Stomach (tissue), 4 donors: Measurements from ENCODE around the gene GSE1.

Experiments used
- EP300 ChIP-seq: sonication (generic); formaldehyde crosslinking; IDR thresholded peaks from one replicate; pipeline ENCODE4 v1.6.1; 2017; ENCODE audit warnings: antibody characterized with exemption
- POLR2A ChIP-seq, 4 donors: fragments of 450-650 bp; IDR thresholded peaks; one replicate each; pipeline ENCODE4 v1.6.1; 2016; ENCODE audit warnings: antibody characterized with exemption in 4 of 4, control low read depth in 2 of 4, mild to moderate bottlenecking in 1 of 4, moderate library complexity in 1 of 4
- POLR2AphosphoS5 ChIP-seq, 3 donors: sonication (generic); formaldehyde crosslinking; IDR thresholded peaks; one replicate each; pipeline ENCODE4 v1.6.1; 2016; ENCODE audit warnings: antibody characterized with exemption in 3 of 3
- TF ChIP-seq, protein P1 (sequence below), 7 experiments: fragments of 450-650 bp in 4 of 7; fragments of 200-600 bp in 3 of 7; sonication (generic) in 3 of 7; IDR thresholded peaks; one replicate each; pipeline ENCODE4 v1.5.1; 2016 to 2019; ENCODE audit warnings: antibody characterized with exemption in 7 of 7, control low read depth in 2 of 7, mild to moderate bottlenecking in 1 of 7

DNA sequence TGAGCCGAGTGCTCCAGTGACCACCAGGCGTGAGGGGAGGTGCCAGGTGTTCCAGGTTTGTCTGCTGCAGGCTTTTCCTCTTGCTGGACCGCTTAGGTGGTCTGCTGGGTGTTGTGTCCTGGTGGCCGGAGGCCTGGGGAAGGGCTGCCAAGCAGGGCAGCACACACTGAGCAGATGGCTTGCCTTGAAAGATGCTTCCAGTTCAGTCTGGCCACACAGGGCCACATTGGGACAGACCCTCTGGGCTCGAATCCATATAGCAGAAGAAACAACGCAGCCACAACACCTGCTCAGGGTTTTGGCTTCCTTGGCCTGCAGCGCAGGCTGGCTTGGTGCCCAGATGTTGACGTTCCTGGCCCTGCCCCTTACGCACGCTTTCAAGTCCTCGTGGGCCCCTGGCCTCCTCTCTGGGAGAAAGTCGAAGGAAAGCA, 50.8 kb downstream of the GSE1 start:
- TF ChIP-seq, protein P1, sequence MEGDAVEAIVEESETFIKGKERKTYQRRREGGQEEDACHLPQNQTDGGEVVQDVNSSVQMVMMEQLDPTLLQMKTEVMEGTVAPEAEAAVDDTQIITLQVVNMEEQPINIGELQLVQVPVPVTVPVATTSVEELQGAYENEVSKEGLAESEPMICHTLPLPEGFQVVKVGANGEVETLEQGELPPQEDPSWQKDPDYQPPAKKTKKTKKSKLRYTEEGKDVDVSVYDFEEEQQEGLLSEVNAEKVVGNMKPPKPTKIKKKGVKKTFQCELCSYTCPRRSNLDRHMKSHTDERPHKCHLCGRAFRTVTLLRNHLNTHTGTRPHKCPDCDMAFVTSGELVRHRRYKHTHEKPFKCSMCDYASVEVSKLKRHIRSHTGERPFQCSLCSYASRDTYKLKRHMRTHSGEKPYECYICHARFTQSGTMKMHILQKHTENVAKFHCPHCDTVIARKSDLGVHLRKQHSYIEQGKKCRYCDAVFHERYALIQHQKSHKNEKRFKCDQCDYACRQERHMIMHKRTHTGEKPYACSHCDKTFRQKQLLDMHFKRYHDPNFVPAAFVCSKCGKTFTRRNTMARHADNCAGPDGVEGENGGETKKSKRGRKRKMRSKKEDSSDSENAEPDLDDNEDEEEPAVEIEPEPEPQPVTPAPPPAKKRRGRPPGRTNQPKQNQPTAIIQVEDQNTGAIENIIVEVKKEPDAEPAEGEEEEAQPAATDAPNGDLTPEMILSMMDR (IDR thresholded peaks at IDR 0.05) = no peak
- TF ChIP-seq POLR2AphosphoS5 (IDR thresholded peaks at IDR 0.05) (no peak), EP300 (no peak), POLR2A (IDR thresholded peaks at IDR 0.05) (no peak)
